Gastroesophageal sphincter (tissue), 4 donors: Measurements from ENCODE around the gene SYNRG. TPM values are rescaled to one million over a fixed set of nuclear protein-coding genes. Genes with fewer than 3 reads are reported as not detected.

Source experiments
- ATAC-seq: fragments of 150-250 bp; one replicate; pipeline ENCODE4 v1.9.1; 2016; ENCODE audit warnings: mild to moderate bottlenecking, moderate library complexity
- H3K27ac ChIP-seq, 4 donors: fragments of 200-600 bp; sonication (generic) in 3 of 4; 1 replicate in 3 of 4; 2 replicates in 1 of 4; pipeline ENCODE4 v1.5.1; 2016 to 2019
- H3K27me3 ChIP-seq: fragments of 200-600 bp; sonication (generic); one replicate; pipeline ENCODE4 v1.5.1; 2019
- H3K36me3 ChIP-seq, 2 donors: fragments of 200-600 bp; sonication (generic); one replicate each; pipeline ENCODE4 v1.5.1; 2019; ENCODE audit warnings: control low read depth in 1 of 2
- H3K4me1 ChIP-seq, 3 donors: fragments of 200-600 bp; sonication (generic); 1 replicate in 2 of 3; 2 replicates in 1 of 3; pipeline ENCODE4 v1.5.1; 2016 to 2019; ENCODE audit warnings: control low read depth in 2 of 3
- H3K4me3 ChIP-seq, 2 donors: fragments of 200-600 bp; sonication (generic); one replicate each; pipeline ENCODE4 v1.5.1; 2019; ENCODE audit warnings: mild to moderate bottlenecking in 1 of 2, moderate library complexity in 1 of 2
- H3K9me3 ChIP-seq, 3 donors: fragments of 200-600 bp; sonication (generic); one replicate each; pipeline ENCODE4 v1.5.1; 2017 to 2019; ENCODE audit warnings: control low read depth in 2 of 3
- EP300 ChIP-seq: sonication (generic); formaldehyde crosslinking; IDR thresholded peaks from one replicate; pipeline ENCODE4 v1.6.1; 2017; ENCODE audit warnings: antibody characterized with exemption, mild to moderate bottlenecking
- POLR2A ChIP-seq, 2 donors: fragments of 450-650 bp; IDR thresholded peaks; one replicate each; pipeline ENCODE4 v1.6.1; 2017; ENCODE audit warnings: antibody characterized with exemption in 2 of 2, mild to moderate bottlenecking in 2 of 2, moderate library complexity in 1 of 2
- POLR2AphosphoS5 ChIP-seq: sonication (generic); formaldehyde crosslinking; IDR thresholded peaks from one replicate; pipeline ENCODE4 v1.6.1; 2017; ENCODE audit warnings: antibody characterized with exemption
- WGBS, 2 donors: methylation state at CpG; one replicate each; pipeline ENCODE4 v1.1.5; 2018; ENCODE audit warnings: low coverage in 1 of 2; 5-methylcytosine and 5-hydroxymethylcytosine counted together
- total RNA-seq, 4 donors: library from RNA; depleted of rRNA; stranded (reverse); fragments of >200 nt; gene quantifications; one replicate each; pipeline ENCODE4 v1.1.0, GENCODE V29; 2016
- TF ChIP-seq, protein P1 (sequence below), 4 experiments: fragments of 200-600 bp in 2 of 4; fragments of 450-650 bp in 2 of 4; sonication (generic) in 1 of 4; IDR thresholded peaks; one replicate each; pipeline ENCODE4 v1.5.1; 2017 to 2019; ENCODE audit warnings: antibody characterized with exemption in 4 of 4, mild to moderate bottlenecking in 2 of 4, moderate library complexity in 2 of 4

The SYNRG gene
- total RNA-seq, 4 donors from 2014 or later = 11.9 to 29.9 (median 16.8) TPM

DNA sequence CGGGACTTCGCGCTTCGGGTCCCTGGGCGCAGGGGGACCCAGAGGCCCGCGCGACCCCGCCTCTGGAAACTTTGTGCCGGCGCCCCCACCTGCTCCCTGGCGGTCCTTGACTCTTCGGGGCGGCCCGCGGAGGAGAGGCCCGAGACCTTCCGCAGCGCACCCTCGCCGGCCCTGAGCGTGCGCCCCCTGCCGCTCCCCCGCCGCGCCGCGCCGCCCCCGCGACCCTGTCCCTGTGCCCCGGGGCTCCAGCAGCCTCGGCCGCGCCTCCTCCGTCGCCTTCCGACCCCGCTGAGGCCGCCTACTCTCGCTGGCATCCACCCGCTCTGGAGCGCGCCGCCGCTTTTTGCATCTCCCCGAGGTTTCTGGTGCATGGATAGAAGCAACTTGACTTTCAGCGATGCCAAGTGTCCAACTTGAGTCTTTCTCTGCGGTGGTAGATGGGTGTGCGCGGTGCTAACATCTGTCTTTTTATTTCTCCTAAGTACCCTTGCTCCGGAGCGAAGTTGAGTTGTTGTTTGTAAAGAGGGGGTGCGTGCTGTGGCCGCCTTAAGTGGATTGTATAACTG is 119.1 kb downstream of the SYNRG start:
- 0 to 1% methylated on average over 8 to 13 of the region's 56 CpGs for WGBS, 2 donors
- Histone ChIP-seq H3K4me3 (peak overlapping the region; percentile 78 to 97), H3K4me1 (peaks cover 0 to 63% (median 8%) of the 10 kb centered on the region in 3 donors), H3K36me3 (no peaks in the 10 kb centered on the region), H3K27me3 (no peaks in the 10 kb centered on the region), H3K27ac (peak overlapping the region; percentile 86 to 96 (median 94)), H3K9me3 (no peaks in the 10 kb centered on the region)
- ATAC-seq = peak; percentile 40
- no peak for TF ChIP-seq POLR2AphosphoS5
- no peak for TF ChIP-seq EP300
- TF ChIP-seq, protein P1, sequence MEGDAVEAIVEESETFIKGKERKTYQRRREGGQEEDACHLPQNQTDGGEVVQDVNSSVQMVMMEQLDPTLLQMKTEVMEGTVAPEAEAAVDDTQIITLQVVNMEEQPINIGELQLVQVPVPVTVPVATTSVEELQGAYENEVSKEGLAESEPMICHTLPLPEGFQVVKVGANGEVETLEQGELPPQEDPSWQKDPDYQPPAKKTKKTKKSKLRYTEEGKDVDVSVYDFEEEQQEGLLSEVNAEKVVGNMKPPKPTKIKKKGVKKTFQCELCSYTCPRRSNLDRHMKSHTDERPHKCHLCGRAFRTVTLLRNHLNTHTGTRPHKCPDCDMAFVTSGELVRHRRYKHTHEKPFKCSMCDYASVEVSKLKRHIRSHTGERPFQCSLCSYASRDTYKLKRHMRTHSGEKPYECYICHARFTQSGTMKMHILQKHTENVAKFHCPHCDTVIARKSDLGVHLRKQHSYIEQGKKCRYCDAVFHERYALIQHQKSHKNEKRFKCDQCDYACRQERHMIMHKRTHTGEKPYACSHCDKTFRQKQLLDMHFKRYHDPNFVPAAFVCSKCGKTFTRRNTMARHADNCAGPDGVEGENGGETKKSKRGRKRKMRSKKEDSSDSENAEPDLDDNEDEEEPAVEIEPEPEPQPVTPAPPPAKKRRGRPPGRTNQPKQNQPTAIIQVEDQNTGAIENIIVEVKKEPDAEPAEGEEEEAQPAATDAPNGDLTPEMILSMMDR (IDR thresholded peaks at IDR 0.05) = peak in 2 of 4 experiments; percentile 24 to 39
- TF ChIP-seq POLR2A (IDR thresholded peaks at IDR 0.05) = no peak

GRCh38 chr17:37489197-37490001 is 119.8 kb downstream of the SYNRG start, which contains the start of gene DUSP14:
DUSP14 (plus strand) TSS chr17:37489891; CDS start chr17:37512273, 22,382 bp downstream.
- peak; percentile 87 for ATAC-seq
- Histone ChIP-seq H3K4me3 (peak within 1 kb of the TSS; percentile 78 to 97), H3K36me3 (no peaks in the 10 kb centered on the region), H3K27me3 (no peaks in the 10 kb centered on the region), H3K9me3 (no peaks in the 10 kb centered on the region), H3K27ac (peak within 1 kb of the TSS; percentile 86 to 96 (median 94)), H3K4me1 (peaks cover 0 to 56% (median 8%) of the 10 kb centered on the region in 3 donors)
- peak; percentile 53 for TF ChIP-seq POLR2AphosphoS5
- TF ChIP-seq EP300 = no peak
- TF ChIP-seq, protein P1 (IDR thresholded peaks at IDR 0.05) = peak in 1 of 4 experiments; percentile 27
- peak; percentile 65 to 77 for TF ChIP-seq POLR2A (IDR thresholded peaks at IDR 0.05)
- WGBS, 2 donors = no CpG with 5 or more reads among the region's 100 CpGs

DNA sequence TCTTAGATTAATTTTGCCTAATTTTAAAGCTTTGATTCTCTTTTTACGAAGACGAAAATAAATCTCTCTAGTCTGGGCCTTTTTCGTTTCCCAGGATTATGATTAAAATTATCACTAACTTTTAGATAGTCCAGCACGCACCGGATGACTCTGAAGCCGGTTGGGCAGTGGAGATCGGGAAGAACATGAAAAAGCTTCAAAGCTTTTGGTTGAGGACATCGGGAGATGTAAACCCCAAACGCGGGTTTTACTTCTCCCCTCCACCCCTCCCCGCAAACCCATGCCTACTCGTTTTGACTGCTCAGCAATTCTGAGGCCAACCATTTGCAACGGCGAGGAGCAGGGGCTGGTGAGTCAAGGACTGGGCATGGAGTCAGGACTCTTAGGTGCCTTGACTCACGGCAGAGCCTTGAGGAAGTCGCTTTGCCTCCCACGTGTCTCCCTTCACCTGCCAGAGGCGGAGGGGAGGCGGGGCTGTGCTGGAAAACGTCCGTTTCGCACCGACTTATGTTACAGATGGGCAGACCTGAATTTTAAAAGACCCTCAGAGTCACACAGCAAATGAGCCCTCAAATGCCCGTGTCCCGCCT is 120.5 kb downstream of the SYNRG start:
- no peak for TF ChIP-seq EP300
- TF ChIP-seq, protein P1 (IDR thresholded peaks at IDR 0.05) = no peak
- peak; percentile 71 for TF ChIP-seq POLR2AphosphoS5
- no peak for TF ChIP-seq POLR2A (IDR thresholded peaks at IDR 0.05)
- H3K4me3 ChIP-seq = peak overlapping the region; percentile 68 to 97
- WGBS, 2 donors = 6 to 7% methylated on average over 9 to 10 of the region's 25 CpGs
- no peaks in the 10 kb centered on the region for H3K36me3 ChIP-seq
- H3K9me3 ChIP-seq = no peaks in the 10 kb centered on the region
- peak overlapping the region in 3 of 4 donors; percentile 92 to 96 (median 95) for H3K27ac ChIP-seq
- H3K4me1 ChIP-seq = peaks cover 0 to 51% (median 4%) of the 10 kb centered on the region in 3 donors
- H3K27me3 ChIP-seq = no peaks in the 10 kb centered on the region
- ATAC-seq = peak; percentile 77

DNA sequence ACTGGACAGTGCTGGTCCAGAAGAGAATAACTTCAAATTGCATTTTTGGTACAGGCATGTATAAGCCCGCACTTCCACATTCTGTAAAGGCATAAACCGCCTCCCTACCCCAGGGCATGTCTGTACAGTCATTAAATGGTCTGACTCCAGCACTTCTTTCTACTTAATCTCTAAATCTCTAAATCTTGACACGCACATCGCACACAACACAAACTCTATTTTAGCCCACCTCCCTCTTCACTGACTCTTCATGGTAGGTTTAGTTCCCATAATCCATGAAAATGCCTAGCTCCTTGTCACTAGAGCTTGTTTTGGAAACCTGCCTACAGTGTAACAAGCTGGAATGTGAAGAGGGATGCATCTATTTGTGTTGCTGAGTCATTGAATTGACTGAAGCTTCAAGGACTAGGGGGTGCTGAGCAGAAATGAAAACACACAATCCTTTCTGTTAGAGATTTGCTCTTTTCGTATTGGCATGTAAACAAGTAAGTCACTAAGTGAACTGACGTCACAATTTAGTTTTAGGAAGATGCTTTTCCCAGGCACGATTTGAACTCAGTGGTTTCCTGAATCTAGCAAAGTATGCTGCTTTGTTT is 121.1 kb downstream of the SYNRG start:
- peak overlapping the region in 1 of 2 donors; percentile 97 for H3K4me3 ChIP-seq
- peak; percentile 48 for TF ChIP-seq POLR2AphosphoS5
- TF ChIP-seq POLR2A (IDR thresholded peaks at IDR 0.05) = no peak
- no peak for ATAC-seq
- H3K4me1 ChIP-seq = peaks cover 0 to 51% (median 4%) of the 10 kb centered on the region in 3 donors
- peak overlapping the region in 3 of 4 donors; percentile 92 to 96 (median 95) for H3K27ac ChIP-seq
- WGBS, 2 donors = 10 to 40% methylated on average over 4 to 7 of the region's 7 CpGs
- H3K36me3 ChIP-seq = no peaks in the 10 kb centered on the region
- H3K27me3 ChIP-seq = no peaks in the 10 kb centered on the region
- H3K9me3 ChIP-seq = no peaks in the 10 kb centered on the region
